Prostate gland (tissue), 2 donors: ENCODE measurements around the gene BCOR.

Experiments
- CTCF ChIP-seq, 4 experiments: fragments of 200-600 bp in 2 of 4; fragments of 450-650 bp in 2 of 4; sonication (generic) in 2 of 4; IDR thresholded peaks; 1 replicate in 3 of 4; 2 replicates in 1 of 4; pipeline ENCODE4 v1.5.1; 2016 to 2019; ENCODE audit warnings: antibody characterized with exemption in 4 of 4, mild to moderate bottlenecking in 2 of 4, moderate library complexity in 2 of 4
- POLR2A ChIP-seq: fragments of 450-650 bp; IDR thresholded peaks from one replicate; pipeline ENCODE4 v1.6.1; 2016; ENCODE audit warnings: antibody characterized with exemption, mild to moderate bottlenecking
- POLR2AphosphoS5 ChIP-seq: sonication (generic); formaldehyde crosslinking; IDR thresholded peaks from one replicate; pipeline ENCODE4 v1.6.1; 2017; ENCODE audit warnings: antibody characterized with exemption

DNA sequence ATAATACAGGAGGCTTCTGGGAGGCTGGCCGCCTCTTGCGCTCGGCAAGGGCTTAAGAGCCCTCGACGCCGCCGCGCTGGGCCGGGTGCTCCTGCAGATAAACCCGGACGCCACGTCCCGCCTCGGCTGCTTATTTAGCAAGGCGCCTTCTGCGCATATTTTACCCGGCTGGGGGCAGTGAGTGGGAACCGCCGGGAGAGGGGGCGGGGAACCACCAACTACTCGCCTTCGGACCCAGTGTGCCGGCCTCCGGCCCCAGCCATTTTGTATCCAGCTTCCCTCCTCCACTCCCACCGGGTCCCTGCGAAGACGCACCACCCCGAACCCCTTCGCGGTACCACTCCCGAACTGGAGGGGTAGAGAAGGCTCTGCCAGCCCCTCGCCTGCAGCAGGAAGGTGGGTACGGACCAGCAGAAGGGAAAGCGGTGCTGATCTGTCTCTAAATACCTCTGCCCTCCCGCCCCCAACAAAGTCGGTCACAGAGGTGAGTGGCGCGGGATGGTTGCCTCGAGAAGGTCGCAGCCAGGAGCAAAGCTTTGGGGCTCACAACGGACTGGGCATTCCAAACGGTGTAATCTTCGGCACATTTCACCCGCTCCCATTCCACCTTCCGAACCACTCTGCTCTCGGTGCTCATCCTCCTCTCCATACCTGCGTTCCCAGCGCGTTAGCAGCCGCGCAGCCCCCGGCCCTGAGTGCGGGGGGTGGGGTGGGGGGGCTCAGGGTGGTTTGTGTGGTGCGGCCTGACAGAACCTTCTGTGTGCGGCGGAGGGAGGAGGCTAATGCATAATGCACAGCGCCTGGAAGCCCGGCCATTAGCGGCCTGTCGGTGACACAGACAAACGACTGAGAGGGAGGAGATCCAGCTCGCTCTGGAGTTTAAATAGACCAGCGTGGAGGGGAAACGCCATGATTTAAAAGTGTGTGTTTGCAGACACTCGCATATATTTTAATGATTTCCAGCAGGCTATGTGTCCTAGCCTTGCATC, 4.9 kb upstream of the BCOR start:
- TF ChIP-seq CTCF (IDR thresholded peaks at IDR 0.05) (no peak), POLR2AphosphoS5 (no peak), POLR2A (no peak)
